SK-N-SH treated with all-trans-retinoic acid at 6 μM for 48 hours (cell line): ENCODE measurements around the gene SEC14L1.

Source experiments
- CREB5 ChIP-seq: fragments of 250-450 bp; sonication (Bioruptor Pico); IDR thresholded peaks from 2 replicates; pipeline ENCODE4 v1.5.1; 2020; ENCODE audit warnings: low read depth, mild to moderate bottlenecking, moderate library complexity
- GLIS3 ChIP-seq: fragments of 250-450 bp; sonication (Bioruptor Pico); IDR thresholded peaks from 2 replicates; pipeline ENCODE4 v1.5.0; 2020; ENCODE audit warnings: mild to moderate bottlenecking, moderate library complexity
- ISL1 ChIP-seq: fragments of 250-450 bp; sonication (Bioruptor Pico); IDR thresholded peaks from 2 replicates; pipeline ENCODE4 v2.1.2; 2022; ENCODE audit warnings: mild to moderate bottlenecking, moderate library complexity
- OSR1 ChIP-seq: fragments of 250-450 bp; sonication (Bioruptor Pico); IDR thresholded peaks from 2 replicates; pipeline ENCODE4 v1.8.0; 2022; ENCODE audit warnings: moderate library complexity, mild to moderate bottlenecking, inconsistent platforms
- PATZ1 ChIP-seq: fragments of 250-450 bp; sonication (Bioruptor Pico); IDR thresholded peaks from 2 replicates; pipeline ENCODE4 v1.8.0; 2020; ENCODE audit warnings: mild to moderate bottlenecking, moderate library complexity, borderline replicate concordance
- POU6F1 ChIP-seq: fragments of 250-450 bp; sonication (Bioruptor Pico); IDR thresholded peaks from 2 replicates; pipeline ENCODE4 v1.8.0; 2021; ENCODE audit warnings: low read depth, mild to moderate bottlenecking, moderate library complexity, borderline replicate concordance
- RARB ChIP-seq: fragments of 250-450 bp; sonication (Bioruptor Pico); IDR thresholded peaks from 2 replicates; pipeline ENCODE4 v1.8.0; 2021; ENCODE audit warnings: mild to moderate bottlenecking, moderate library complexity
- SNAI2 ChIP-seq: fragments of 250-450 bp; sonication (Bioruptor Pico); IDR thresholded peaks from 2 replicates; pipeline ENCODE4 v1.5.0; 2020; ENCODE audit warnings: mild to moderate bottlenecking, moderate library complexity
- TCF4 ChIP-seq: fragments of 250-450 bp; sonication (Bioruptor Pico); IDR thresholded peaks from 2 replicates; pipeline ENCODE4 v1.8.0; 2021; ENCODE audit warnings: mild to moderate bottlenecking, moderate library complexity, borderline replicate concordance
- TOX ChIP-seq: fragments of 250-450 bp; sonication (Bioruptor Pico); IDR thresholded peaks from 2 replicates; pipeline ENCODE4 v1.8.0; 2021; ENCODE audit warnings: mild to moderate bottlenecking, moderate library complexity, borderline replicate concordance
- ZC3H10 ChIP-seq: fragments of 250-450 bp; sonication (Bioruptor Pico); IDR thresholded peaks from 2 replicates; pipeline ENCODE4 v1.5.1; 2021; ENCODE audit warnings: mild to moderate bottlenecking, moderate library complexity
- ZFP30 ChIP-seq: fragments of 450-650 bp; formaldehyde crosslinking; IDR thresholded peaks from 2 replicates; pipeline ENCODE4 v1.5.0; 2022; ENCODE audit warnings: mild to moderate bottlenecking, moderate library complexity
- ZNF565 ChIP-seq: fragments of 450-650 bp; formaldehyde crosslinking; conservative IDR thresholded peaks from 2 replicates; pipeline ENCODE4 v1.5.0; 2020; ENCODE audit warnings: low read depth, mild to moderate bottlenecking, moderate library complexity
- ZNF70 ChIP-seq: fragments of 450-650 bp; formaldehyde crosslinking; IDR thresholded peaks from 2 replicates; pipeline ENCODE4 v1.5.0; 2020; ENCODE audit warnings: mild to moderate bottlenecking, moderate library complexity

GRCh38 chr17:77254951-77255825 lies 114.4 kb downstream of the SEC14L1 start:
- TF ChIP-seq ZFP30: no peak
- TF ChIP-seq ZNF70: no peak
- peak; percentile 77; the same call in 1 of the 2 replicates for TF ChIP-seq PATZ1
- TF ChIP-seq ISL1: peak; percentile 66; the same call in 1 of the 2 replicates
- no peak for TF ChIP-seq TCF4 (CRISPR knock-in tag)
- no peak; the same call in 1 of the 2 replicates for TF ChIP-seq GLIS3 (CRISPR knock-in tag)
- 0 out of 2 replicates have a peak, but pooled peaks have one; percentile 59 for TF ChIP-seq RARB
- no peak for TF ChIP-seq CREB5 (CRISPR knock-in tag)
- peak; percentile 34; the same call in 1 of the 2 replicates for TF ChIP-seq ZNF565 (CRISPR knock-in tag)
- TF ChIP-seq OSR1 (CRISPR knock-in tag): peak; percentile 88; the same call in 1 of the 2 replicates
- no peak for TF ChIP-seq POU6F1 (CRISPR knock-in tag)
- peak; percentile 63 for TF ChIP-seq SNAI2
- TF ChIP-seq ZC3H10 (CRISPR knock-in tag): no peak
- TF ChIP-seq TOX (CRISPR knock-in tag): no peak
